ENCODE results near the gene PTPRM. TPM values are rescaled to one million over a fixed set of nuclear protein-coding genes. Genes with fewer than 3 reads are reported as not detected.

PTPRM gene
- total RNA-seq, 1 experiment from 2014 or later, result not detected

DNA sequence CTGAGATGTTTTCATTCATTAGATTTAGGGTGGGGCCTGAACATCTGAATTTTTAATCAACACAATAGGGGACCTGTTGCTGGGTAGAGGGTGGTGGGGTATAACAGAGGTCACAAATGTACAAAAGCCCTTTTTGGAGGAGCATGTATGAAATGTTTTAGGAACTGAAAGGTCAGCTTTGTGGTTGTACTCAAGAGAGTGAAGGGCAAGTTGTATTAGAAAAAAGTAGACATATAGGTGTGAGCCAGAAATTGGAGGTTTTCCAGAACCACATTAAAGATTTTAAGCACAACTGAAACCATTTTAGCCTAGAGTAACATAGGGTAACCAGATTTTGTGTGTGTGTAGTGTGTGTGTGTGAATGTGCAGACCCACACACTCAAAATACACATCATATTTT lies 62.3 kb downstream of the PTPRM start:
- Histone ChIP-seq H3K27me3 (replicated peaks; ENCODE audit: insufficient read depth, low read depth, low read length, poor library complexity) (no peaks in the 10 kb centered on the region), H3K9me3 (ENCODE audit: low read depth, low read length, poor library complexity, severe bottlenecking) (peaks cover 17% of the 10 kb centered on the region), H3K4me1 (ENCODE audit: insufficient read depth, low read length, poor library complexity, severe bottlenecking) (no peaks in the 10 kb centered on the region), H3K4me3 (ENCODE audit: low read depth, low read length, poor library complexity, severe bottlenecking) (no peak overlapping the region), H3K36me3 (ENCODE audit: insufficient read depth, low read length, poor library complexity, severe bottlenecking) (no peaks in the 10 kb centered on the region), H3K27ac (ENCODE audit: low read depth, low read length, poor library complexity, severe bottlenecking) (no peak overlapping the region)
- POLR2A ChIA-PET (ENCODE audit: low non-redundant PET), result no interaction called here
- no peak for DNase-seq (ENCODE audit: low spot score)
- CTCF ChIA-PET, result no interaction called here
- intact Hi-C loops (cut with micrococcal nuclease; ENCODE audit: unreplicated experiment), result no loop called here
- no TSS peak for BruUV-seq (replicated peaks)
- TF ChIP-seq EZH2 (IDR thresholded peaks at IDR 0.05; ENCODE audit: borderline replicate concordance, low read depth, low read length, poor library complexity, severe bottlenecking), result no peak
- TF ChIP-seq, protein P1, sequence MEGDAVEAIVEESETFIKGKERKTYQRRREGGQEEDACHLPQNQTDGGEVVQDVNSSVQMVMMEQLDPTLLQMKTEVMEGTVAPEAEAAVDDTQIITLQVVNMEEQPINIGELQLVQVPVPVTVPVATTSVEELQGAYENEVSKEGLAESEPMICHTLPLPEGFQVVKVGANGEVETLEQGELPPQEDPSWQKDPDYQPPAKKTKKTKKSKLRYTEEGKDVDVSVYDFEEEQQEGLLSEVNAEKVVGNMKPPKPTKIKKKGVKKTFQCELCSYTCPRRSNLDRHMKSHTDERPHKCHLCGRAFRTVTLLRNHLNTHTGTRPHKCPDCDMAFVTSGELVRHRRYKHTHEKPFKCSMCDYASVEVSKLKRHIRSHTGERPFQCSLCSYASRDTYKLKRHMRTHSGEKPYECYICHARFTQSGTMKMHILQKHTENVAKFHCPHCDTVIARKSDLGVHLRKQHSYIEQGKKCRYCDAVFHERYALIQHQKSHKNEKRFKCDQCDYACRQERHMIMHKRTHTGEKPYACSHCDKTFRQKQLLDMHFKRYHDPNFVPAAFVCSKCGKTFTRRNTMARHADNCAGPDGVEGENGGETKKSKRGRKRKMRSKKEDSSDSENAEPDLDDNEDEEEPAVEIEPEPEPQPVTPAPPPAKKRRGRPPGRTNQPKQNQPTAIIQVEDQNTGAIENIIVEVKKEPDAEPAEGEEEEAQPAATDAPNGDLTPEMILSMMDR (conservative IDR thresholded peaks at IDR 0.05; ENCODE audit: low read depth, low read length), result no peak

DNA sequence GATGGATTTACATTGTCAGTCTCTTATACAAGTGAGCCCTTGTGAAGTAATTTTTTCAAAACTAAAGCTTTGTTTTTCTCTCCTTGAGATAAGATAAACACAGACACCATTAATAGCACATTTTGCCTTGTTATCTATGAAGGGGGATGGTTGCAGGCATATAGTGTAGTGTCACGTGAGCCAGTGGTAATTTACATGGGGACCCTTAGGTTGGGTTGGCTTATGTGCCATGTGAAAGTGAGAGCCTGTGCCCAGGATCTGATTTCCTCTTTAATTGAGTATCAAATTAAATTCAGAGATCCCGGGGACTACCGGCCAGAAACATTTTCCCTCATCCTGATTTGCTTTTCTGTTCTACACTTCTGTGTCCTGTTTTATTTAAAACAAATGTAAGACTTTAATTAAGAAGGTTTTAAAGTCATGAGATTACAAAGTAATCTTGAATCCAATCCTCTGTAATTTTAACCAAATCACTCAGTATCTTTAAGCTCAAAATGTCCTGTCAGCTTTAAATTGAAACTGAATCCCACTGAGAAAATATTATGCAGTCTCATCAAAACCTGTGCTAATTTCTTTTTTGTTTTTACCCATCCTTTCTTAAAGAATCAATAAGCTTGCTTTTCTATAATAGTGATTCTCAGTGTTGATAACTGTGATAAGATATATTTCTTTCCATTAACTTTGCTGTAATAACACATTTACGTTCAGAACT lies 63.8 kb downstream of the PTPRM start:
- TF ChIP-seq, protein P1 (conservative IDR thresholded peaks at IDR 0.05; ENCODE audit: low read depth, low read length), result no peak
- TF ChIP-seq EZH2 (IDR thresholded peaks at IDR 0.05; ENCODE audit: borderline replicate concordance, low read depth, low read length, poor library complexity, severe bottlenecking), result no peak
- Histone ChIP-seq H3K27ac (ENCODE audit: low read depth, low read length, poor library complexity, severe bottlenecking) (no peak overlapping the region), H3K4me1 (ENCODE audit: insufficient read depth, low read length, poor library complexity, severe bottlenecking) (no peaks in the 10 kb centered on the region), H3K4me3 (ENCODE audit: low read depth, low read length, poor library complexity, severe bottlenecking) (no peak overlapping the region), H3K27me3 (replicated peaks; ENCODE audit: insufficient read depth, low read depth, low read length, poor library complexity) (no peaks in the 10 kb centered on the region), H3K9me3 (ENCODE audit: low read depth, low read length, poor library complexity, severe bottlenecking) (peaks cover 17% of the 10 kb centered on the region), H3K36me3 (ENCODE audit: insufficient read depth, low read length, poor library complexity, severe bottlenecking) (no peaks in the 10 kb centered on the region)
- DNase-seq (ENCODE audit: low spot score), result no peak
- BruUV-seq (replicated peaks), result no TSS peak
- intact Hi-C loops (cut with micrococcal nuclease; ENCODE audit: unreplicated experiment), result no loop called here
- ChIA-PET CTCF (no interaction called here), POLR2A (ENCODE audit: low non-redundant PET) (no interaction called here)

DNA sequence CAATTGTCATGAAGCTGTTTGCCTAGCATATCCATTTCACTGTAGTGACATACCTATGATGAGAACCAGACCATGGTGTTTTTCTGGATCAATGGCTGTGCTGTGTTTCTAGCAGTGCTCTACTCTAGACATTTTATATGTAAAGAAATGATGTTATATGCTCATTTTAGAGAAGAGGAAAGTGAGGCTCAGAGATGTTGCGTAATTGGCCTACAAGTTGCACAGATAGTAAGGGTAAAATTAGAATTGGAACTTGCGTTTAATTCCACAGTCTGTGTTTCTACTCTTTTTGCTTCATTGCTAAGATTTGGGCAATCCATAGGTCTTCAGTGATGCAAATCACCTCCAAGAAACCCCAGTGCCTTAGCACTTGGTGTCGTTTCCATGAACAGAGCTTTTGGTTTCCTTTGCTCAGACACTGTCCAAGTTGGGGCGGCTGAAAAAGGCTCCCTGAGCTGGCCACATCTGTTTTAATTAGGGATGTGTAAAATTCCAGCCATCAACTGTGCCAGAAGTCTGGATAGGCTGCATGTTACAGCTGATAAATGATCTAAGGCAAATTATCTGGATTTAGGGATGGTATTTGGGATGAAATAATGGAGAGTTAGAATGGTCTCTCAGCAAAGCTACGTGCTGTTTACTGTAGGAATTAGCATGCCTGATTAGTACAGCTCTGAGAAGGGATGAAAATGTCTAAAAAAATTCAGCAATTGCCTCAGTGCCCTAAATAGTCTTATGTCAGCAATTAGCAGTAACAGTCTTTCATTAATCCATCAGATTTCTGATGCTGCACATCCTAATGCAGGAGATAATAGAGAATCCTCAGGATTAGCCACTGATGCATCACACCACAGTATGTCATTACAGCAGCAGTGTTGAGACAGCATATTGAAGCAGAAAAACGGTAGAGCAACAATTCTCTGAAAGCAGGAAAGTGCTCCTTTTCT lies 65.3 kb downstream of the PTPRM start:
- intact Hi-C loops (cut with micrococcal nuclease; ENCODE audit: unreplicated experiment), result no loop called here
- H3K4me1 ChIP-seq (ENCODE audit: insufficient read depth, low read length, poor library complexity, severe bottlenecking), result no peaks in the 10 kb centered on the region
- no peak overlapping the region for H3K27ac ChIP-seq (ENCODE audit: low read depth, low read length, poor library complexity, severe bottlenecking)
- no TSS peak for BruUV-seq (replicated peaks)
- H3K4me3 ChIP-seq (ENCODE audit: low read depth, low read length, poor library complexity, severe bottlenecking), result no peak overlapping the region
- H3K27me3 ChIP-seq (replicated peaks; ENCODE audit: insufficient read depth, low read depth, low read length, poor library complexity), result no peaks in the 10 kb centered on the region
- POLR2A ChIA-PET (ENCODE audit: low non-redundant PET), result no interaction called here
- DNase-seq (ENCODE audit: low spot score), result no peak
- H3K9me3 ChIP-seq (ENCODE audit: low read depth, low read length, poor library complexity, severe bottlenecking), result peaks cover 10% of the 10 kb centered on the region
- H3K36me3 ChIP-seq (ENCODE audit: insufficient read depth, low read length, poor library complexity, severe bottlenecking), result no peaks in the 10 kb centered on the region
- TF ChIP-seq EZH2 (IDR thresholded peaks at IDR 0.05; ENCODE audit: borderline replicate concordance, low read depth, low read length, poor library complexity, severe bottlenecking), result no peak
- TF ChIP-seq, protein P1 (conservative IDR thresholded peaks at IDR 0.05; ENCODE audit: low read depth, low read length), result no peak
- CTCF ChIA-PET, result no interaction called here
